Rectal smooth muscle tissue (tissue), 1 donor: ENCODE data around the gene AKAP6.
"Not testable (repeated sequence)": the region's sequence is repeated elsewhere in the genome, so short reads cannot be mapped to it uniquely, and the experiment has no call there.

Experiments
- H3K27ac ChIP-seq: one replicate; pipeline ENCODE4 v1.7.0; 2013; ENCODE audit warnings: low read depth, low read length, inconsistent platforms
- H3K27me3 ChIP-seq: one replicate; pipeline ENCODE4 v1.7.0; 2013; ENCODE audit warnings: low read length; ENCODE audit not compliant: control insufficient read depth, insufficient read depth
- H3K36me3 ChIP-seq: one replicate; pipeline ENCODE4 v1.7.0; 2013; ENCODE audit warnings: low read length; ENCODE audit not compliant: control insufficient read depth, insufficient read depth
- H3K4me1 ChIP-seq: one replicate; pipeline ENCODE4 v1.7.0; 2013; ENCODE audit warnings: low read length; ENCODE audit not compliant: control insufficient read depth, insufficient read depth
- H3K4me3 ChIP-seq: one replicate; pipeline ENCODE4 v1.7.0; 2013; ENCODE audit warnings: low read length
- H3K9ac ChIP-seq: one replicate; pipeline ENCODE4 v1.7.0; 2013; ENCODE audit warnings: low read length

AKAP6 gene

GRCh38 chr14:32364941-32365340 lies 35.8 kb downstream of the AKAP6 start:
- peaks cover 15% of the 10 kb centered on the region for H3K4me1 ChIP-seq
- H3K27ac ChIP-seq = no peak overlapping the region
- H3K36me3 ChIP-seq = no peaks in the 10 kb centered on the region
- no peak overlapping the region for H3K9ac ChIP-seq
- H3K27me3 ChIP-seq = no peaks in the 10 kb centered on the region
- H3K4me3 ChIP-seq = no peak overlapping the region

DNA sequence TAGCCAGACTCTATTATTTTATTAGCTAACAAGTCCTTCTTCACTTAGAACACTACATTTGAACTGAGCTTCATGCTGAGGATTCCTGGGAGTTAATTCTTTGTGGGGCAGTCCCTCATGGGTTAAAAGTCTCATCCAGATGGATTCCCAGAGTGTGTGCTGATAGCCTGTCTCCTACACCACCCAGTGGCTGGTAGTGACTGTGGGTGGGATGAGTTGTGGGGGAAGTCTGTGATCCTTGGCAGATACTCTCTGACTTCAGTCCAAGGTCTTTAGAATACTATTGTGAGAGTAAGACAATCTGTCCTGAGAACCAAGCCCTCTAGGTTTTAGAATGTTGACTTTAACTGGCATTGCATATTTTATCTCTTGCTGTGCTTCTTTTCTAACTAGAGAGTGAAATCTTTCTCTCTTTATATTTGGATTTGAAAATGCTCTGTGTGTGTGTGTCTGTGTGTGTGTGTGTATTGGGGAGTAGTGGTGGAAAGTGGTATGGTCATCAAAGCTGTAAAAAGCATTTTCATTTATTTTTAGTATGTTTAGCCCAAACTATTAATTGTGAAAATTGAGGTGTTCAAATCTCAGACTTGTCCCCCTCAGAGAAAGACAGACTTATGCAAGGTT lies 37.3 kb downstream of the AKAP6 start:
- H3K4me1 ChIP-seq = peaks cover 15% of the 10 kb centered on the region
- H3K27ac ChIP-seq = no peak overlapping the region
- no peak overlapping the region for H3K4me3 ChIP-seq
- no peaks in the 10 kb centered on the region for H3K36me3 ChIP-seq
- H3K9ac ChIP-seq = no peak overlapping the region
- H3K27me3 ChIP-seq = no peaks in the 10 kb centered on the region

GRCh38 chr14:32366986-32367385 lies 37.9 kb downstream of the AKAP6 start:
- no peaks in the 10 kb centered on the region for H3K36me3 ChIP-seq
- H3K9ac ChIP-seq = no peak overlapping the region
- H3K27ac ChIP-seq = no peak overlapping the region
- H3K4me1 ChIP-seq = peaks cover 15% of the 10 kb centered on the region
- no peak overlapping the region for H3K4me3 ChIP-seq
- no peaks in the 10 kb centered on the region for H3K27me3 ChIP-seq

DNA sequence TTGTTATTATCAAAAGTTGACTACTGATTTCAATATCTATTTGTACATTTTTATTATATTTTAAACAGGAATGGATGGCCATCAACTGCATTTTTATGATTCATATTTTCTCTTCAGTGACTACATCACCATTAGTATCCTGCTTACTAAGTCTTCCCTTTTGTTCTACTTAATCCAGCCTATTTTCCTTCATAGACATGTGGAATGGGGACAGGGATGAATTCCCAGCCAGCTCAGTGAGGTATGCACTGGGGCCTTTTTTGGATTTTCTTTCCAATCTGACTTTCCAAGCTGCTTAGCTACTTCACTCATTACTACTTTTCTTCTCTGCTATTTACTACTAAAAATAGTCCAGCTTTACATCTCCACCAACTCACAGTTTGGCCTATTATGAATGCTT lies 38.4 kb downstream of the AKAP6 start:
- no peaks in the 10 kb centered on the region for H3K27me3 ChIP-seq
- H3K27ac ChIP-seq = no peak overlapping the region
- peaks cover 15% of the 10 kb centered on the region for H3K4me1 ChIP-seq
- H3K9ac ChIP-seq = no peak overlapping the region
- no peak overlapping the region for H3K4me3 ChIP-seq
- H3K36me3 ChIP-seq = no peaks in the 10 kb centered on the region

DNA sequence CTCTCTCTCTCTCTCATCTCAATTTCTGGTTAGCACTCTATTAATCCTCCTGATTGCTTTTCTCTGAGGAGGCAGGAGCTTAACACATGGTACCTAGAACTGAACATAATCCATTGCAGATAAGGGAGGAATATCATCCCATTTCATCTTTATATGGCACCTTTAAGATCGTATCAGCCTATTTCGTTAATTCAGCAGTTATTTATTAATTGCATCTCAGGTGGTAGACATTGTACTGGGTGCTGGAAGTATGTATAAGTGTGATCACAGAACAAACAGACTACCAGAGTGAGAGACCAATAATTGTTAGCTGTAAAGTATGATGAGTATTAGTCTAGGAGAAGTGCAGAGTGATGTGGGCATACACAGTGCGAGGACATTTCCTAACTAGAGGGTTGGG lies 39.0 kb downstream of the AKAP6 start:
- peaks cover 15% of the 10 kb centered on the region for H3K4me1 ChIP-seq
- no peak overlapping the region for H3K9ac ChIP-seq
- H3K36me3 ChIP-seq = no peaks in the 10 kb centered on the region
- no peak overlapping the region for H3K4me3 ChIP-seq
- no peak overlapping the region for H3K27ac ChIP-seq
- H3K27me3 ChIP-seq = no peaks in the 10 kb centered on the region

GRCh38 chr14:32370714-32371113 lies 41.6 kb downstream of the AKAP6 start:
- H3K27ac ChIP-seq = no peak overlapping the region
- H3K4me3 ChIP-seq = no peak overlapping the region
- H3K4me1 ChIP-seq = peaks cover 15% of the 10 kb centered on the region
- H3K36me3 ChIP-seq = no peaks in the 10 kb centered on the region
- no peak overlapping the region for H3K9ac ChIP-seq
- H3K27me3 ChIP-seq = no peaks in the 10 kb centered on the region

DNA sequence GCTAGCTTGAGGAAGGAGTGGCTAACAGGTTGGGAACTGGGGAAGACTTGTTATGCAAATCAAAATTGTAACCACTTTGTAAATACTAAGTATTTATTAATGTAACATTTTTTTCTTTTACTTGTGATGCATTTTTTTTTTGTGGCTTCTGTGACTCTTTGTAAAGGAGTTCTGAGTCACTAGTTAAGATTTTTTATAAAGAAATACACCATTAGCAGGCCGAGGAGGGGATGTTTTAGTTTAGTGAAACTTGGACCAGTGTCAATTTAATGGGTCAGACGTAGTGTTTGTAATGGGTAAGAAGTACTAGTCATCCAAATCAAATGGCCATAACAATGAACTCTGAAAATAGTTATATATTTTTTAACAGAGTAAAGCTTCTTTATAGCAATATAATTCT lies 43.1 kb downstream of the AKAP6 start:
- H3K4me3 ChIP-seq = no peak overlapping the region
- H3K9ac ChIP-seq = no peak overlapping the region
- H3K4me1 ChIP-seq = peaks cover 5% of the 10 kb centered on the region
- H3K36me3 ChIP-seq = no peaks in the 10 kb centered on the region
- no peak overlapping the region for H3K27ac ChIP-seq
- H3K27me3 ChIP-seq = no peaks in the 10 kb centered on the region

DNA sequence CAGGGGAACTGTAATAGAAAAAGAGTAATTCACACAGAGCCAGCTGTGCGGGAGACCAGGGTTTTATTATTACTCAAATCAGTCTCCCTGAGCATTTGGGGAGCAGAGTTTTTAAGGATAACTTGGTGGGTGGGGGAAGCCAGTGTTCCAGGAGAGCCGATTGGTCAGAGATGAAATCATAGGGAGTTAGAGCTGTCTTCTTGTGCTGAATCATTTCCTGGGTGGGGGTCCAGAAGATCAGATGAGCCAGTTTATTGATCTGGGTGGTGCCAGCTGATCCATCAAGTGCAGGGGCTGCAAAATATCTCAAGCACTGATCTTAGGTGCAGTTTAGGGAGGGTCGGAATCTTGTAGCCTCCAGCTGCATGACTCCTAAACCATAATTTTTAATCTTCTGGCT lies 44.1 kb downstream of the AKAP6 start:
- H3K27me3 ChIP-seq, H3K36me3 ChIP-seq, H3K27ac ChIP-seq, H3K9ac ChIP-seq, H3K4me1 ChIP-seq, H3K4me3 ChIP-seq: not testable (repeated sequence)

- no peak overlapping the region for H3K9ac ChIP-seq
- H3K27ac ChIP-seq = no peak overlapping the region
- no peaks in the 10 kb centered on the region for H3K27me3 ChIP-seq
- H3K4me3 ChIP-seq = no peak overlapping the region
- no peaks in the 10 kb centered on the region for H3K4me1 ChIP-seq
- H3K36me3 ChIP-seq = no peaks in the 10 kb centered on the region
These were observed 45.1 kb downstream of the AKAP6 start for GRCh38 chr14:32374155-32374554.

DNA sequence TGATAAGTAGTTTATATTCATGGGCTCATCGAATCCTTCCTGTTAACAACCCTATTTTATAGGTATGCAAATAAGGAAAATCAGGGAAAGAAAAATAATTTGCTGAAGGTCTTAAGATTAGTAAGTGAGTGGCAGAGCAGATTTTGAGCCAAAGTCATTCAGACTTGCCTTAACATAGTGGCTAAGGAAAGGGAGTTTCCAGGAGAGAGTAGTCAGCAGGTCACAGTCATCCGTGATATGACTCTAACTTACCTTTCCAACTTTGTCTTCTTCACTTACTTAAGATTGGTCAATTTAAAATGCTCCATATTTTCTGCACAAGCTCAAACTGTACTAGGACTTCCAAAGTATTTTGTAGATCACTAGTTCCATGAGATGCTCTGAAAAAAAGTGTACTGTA lies 46.6 kb downstream of the AKAP6 start:
- no peak overlapping the region for H3K9ac ChIP-seq
- no peak overlapping the region for H3K27ac ChIP-seq
- no peak overlapping the region for H3K4me3 ChIP-seq
- H3K27me3 ChIP-seq = no peaks in the 10 kb centered on the region
- no peaks in the 10 kb centered on the region for H3K4me1 ChIP-seq
- no peaks in the 10 kb centered on the region for H3K36me3 ChIP-seq

GRCh38 chr14:32377046-32377646 lies 48.0 kb downstream of the AKAP6 start:
- H3K4me3 ChIP-seq = no peak overlapping the region
- no peaks in the 10 kb centered on the region for H3K27me3 ChIP-seq
- no peak overlapping the region for H3K27ac ChIP-seq
- no peak overlapping the region for H3K9ac ChIP-seq
- no peaks in the 10 kb centered on the region for H3K4me1 ChIP-seq
- no peaks in the 10 kb centered on the region for H3K36me3 ChIP-seq

- no peak overlapping the region for H3K4me3 ChIP-seq
- H3K36me3 ChIP-seq = no peaks in the 10 kb centered on the region
- no peaks in the 10 kb centered on the region for H3K4me1 ChIP-seq
- no peaks in the 10 kb centered on the region for H3K27me3 ChIP-seq
- H3K27ac ChIP-seq = no peak overlapping the region
- H3K9ac ChIP-seq = no peak overlapping the region
These were observed 49.2 kb downstream of the AKAP6 start for GRCh38 chr14:32378284-32378683.

DNA sequence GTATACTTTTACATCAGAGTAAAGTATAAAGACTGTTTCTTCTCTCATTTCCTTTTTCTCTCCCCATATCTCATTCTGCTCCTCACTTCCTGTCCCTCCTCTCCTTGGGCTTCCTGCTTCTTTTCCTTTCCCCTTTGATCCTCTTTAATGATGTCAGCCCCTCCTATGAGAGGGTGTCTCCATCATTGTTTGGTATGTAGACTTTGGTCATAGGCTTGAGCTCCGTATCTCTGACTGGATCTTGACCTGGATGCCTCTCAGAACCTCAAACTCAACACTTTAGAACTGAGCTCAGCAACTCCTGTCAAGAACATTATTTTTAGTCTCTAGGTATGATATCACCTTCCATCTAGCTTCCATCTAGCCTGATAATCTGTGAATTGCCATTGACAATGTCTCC lies 50.3 kb downstream of the AKAP6 start:
- H3K36me3 ChIP-seq = no peaks in the 10 kb centered on the region
- no peaks in the 10 kb centered on the region for H3K27me3 ChIP-seq
- no peak overlapping the region for H3K9ac ChIP-seq
- no peak overlapping the region for H3K4me3 ChIP-seq
- H3K4me1 ChIP-seq = no peaks in the 10 kb centered on the region
- no peak overlapping the region for H3K27ac ChIP-seq
